GM21515 (cell line): ENCODE results near the gene RALBP1.
"Not testable (repeated sequence)": the region's sequence is repeated elsewhere in the genome, so short reads cannot be mapped to it uniquely, and the experiment has no call there.

Source experiments
- ATAC-seq: cut with Tn5 transposase; IDR thresholded peaks from one replicate; pipeline ENCODE4 v1.9.1; 2021; ENCODE audit not compliant: unreplicated experiment

The RALBP1 gene

GRCh38 chr18:9474983-9475642 lies at the start of gene RALBP1:
Gene RALBP1, plus strand, starts transcription at chr18:9475513. Its CDS starts 37,533 bp downstream, at chr18:9513046.
- ATAC-seq = peak; percentile 91

GRCh38 chr18:9426753-9427152 lies 48.6 kb upstream of the RALBP1 start:
- no peak for ATAC-seq

GRCh38 chr18:9428301-9428706 lies 47.0 kb upstream of the RALBP1 start:
- ATAC-seq = no peak

GRCh38 chr18:9428862-9429661 lies 46.3 kb upstream of the RALBP1 start:
- ATAC-seq = no peak

GRCh38 chr18:9429662-9429993 lies 45.7 kb upstream of the RALBP1 start:
- ATAC-seq = no peak

- ATAC-seq = not testable (repeated sequence)
Measured at GRCh38 chr18:9430315-9430714, 45.0 kb upstream of the RALBP1 start.

- no peak for ATAC-seq
Measured at GRCh38 chr18:9431296-9431695, 44.0 kb upstream of the RALBP1 start.

GRCh38 chr18:9433122-9433521 lies 42.2 kb upstream of the RALBP1 start:
- not testable (repeated sequence) for ATAC-seq

- ATAC-seq = no peak
Measured at GRCh38 chr18:9433671-9434121, 41.6 kb upstream of the RALBP1 start.

GRCh38 chr18:9434122-9434701 lies 41.1 kb upstream of the RALBP1 start:
- no peak for ATAC-seq

GRCh38 chr18:9435041-9435440 lies 40.3 kb upstream of the RALBP1 start:
- ATAC-seq = no peak

- no peak for ATAC-seq
Measured at GRCh38 chr18:9436206-9436929, 38.9 kb upstream of the RALBP1 start.

GRCh38 chr18:9437021-9437437 lies 38.3 kb upstream of the RALBP1 start:
- ATAC-seq = no peak

GRCh38 chr18:9437672-9438071 lies 37.6 kb upstream of the RALBP1 start:
- no peak for ATAC-seq

- no peak for ATAC-seq
Measured at GRCh38 chr18:9441061-9441460, 34.3 kb upstream of the RALBP1 start.

GRCh38 chr18:9444549-9444948 lies 30.8 kb upstream of the RALBP1 start:
- ATAC-seq = no peak

GRCh38 chr18:9446839-9447238 lies 28.5 kb upstream of the RALBP1 start:
- ATAC-seq = no peak

- ATAC-seq = no peak
Measured at GRCh38 chr18:9447334-9447733, 28.0 kb upstream of the RALBP1 start.

- no peak for ATAC-seq
Measured at GRCh38 chr18:9449600-9450414, 25.5 kb upstream of the RALBP1 start.

- ATAC-seq = not testable (repeated sequence)
Measured at GRCh38 chr18:9450920-9451319, 24.4 kb upstream of the RALBP1 start.

- no peak for ATAC-seq
Measured at GRCh38 chr18:9453283-9453682, 22.0 kb upstream of the RALBP1 start.
